A549 treated with RU486 at 1 μM for 4 hours (cell line): ENCODE data around the gene SERPINB10. TPM values are rescaled to one million over a fixed set of nuclear protein-coding genes. Genes with fewer than 3 reads are reported as not detected.

Experiments
- total RNA-seq: library from RNA; stranded (reverse); fragments of 200-300 nt; extraction: Qiagen RNA extraction; gene quantifications from 5 replicates; pipeline ENCODE4 v1.2.3, GENCODE V29; 2022; ENCODE audit warnings: low read depth

The SERPINB10 gene, protein sequence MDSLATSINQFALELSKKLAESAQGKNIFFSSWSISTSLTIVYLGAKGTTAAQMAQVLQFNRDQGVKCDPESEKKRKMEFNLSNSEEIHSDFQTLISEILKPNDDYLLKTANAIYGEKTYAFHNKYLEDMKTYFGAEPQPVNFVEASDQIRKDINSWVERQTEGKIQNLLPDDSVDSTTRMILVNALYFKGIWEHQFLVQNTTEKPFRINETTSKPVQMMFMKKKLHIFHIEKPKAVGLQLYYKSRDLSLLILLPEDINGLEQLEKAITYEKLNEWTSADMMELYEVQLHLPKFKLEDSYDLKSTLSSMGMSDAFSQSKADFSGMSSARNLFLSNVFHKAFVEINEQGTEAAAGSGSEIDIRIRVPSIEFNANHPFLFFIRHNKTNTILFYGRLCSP
- not detected in 5 replicates for total RNA-seq

DNA sequence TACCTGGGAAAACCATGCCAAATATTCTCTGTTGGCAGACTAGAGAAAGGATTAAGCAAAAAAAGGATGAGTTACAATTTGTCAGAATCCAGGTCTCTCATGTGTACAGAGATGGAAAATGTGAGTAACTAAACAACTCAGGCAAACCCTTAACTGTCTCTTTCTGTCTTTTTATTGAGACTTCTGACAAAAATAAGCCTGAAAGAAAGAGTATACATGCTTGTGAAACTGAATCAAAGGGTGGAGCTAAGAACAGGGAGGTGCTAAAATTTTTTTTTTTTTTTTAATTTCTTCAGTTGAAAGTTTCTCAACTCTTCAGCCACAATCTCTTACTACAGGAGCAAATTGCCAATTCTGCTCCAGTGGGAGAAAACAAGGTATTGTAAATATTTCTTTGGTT, at the start of gene SERPINB10:
Gene SERPINB10, plus strand, starts transcription at position 295 of the 400 bp plus-strand sequence. CDS start 7,553 bp downstream, outside the sequence.

DNA sequence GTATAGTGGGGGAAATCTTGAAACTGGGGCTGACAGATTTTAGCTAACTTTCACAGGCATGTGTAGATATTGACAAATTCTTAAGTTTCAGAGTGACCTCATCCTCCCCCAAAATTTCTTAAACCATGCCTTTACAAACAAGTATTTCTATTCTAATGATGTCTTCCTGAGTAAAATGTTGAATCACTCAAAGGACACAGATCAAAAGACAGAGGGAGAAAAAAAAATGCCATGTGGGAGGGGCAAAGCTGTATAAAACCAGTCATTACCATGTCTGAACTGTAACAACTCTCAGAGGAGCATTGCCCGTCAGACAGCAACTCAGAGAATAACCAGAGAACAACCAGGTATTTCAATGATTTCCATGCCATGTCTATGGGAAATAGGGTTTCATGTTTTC, 20.3 kb upstream of the SERPINB10 start, which contains the start of gene SERPINB2:
Gene SERPINB2, plus strand, starts transcription at position 282 of the 400 bp plus-strand sequence. CDS start 3,740 bp downstream, outside the sequence.

GRCh38 chr18:63949068-63949737, 41.4 kb downstream of the SERPINB10 start, which contains the start of gene HMSD:
Gene HMSD, plus strand, starts transcription at chr18:63949301. Its CDS starts 4,155 bp downstream, at chr18:63953456.

DNA sequence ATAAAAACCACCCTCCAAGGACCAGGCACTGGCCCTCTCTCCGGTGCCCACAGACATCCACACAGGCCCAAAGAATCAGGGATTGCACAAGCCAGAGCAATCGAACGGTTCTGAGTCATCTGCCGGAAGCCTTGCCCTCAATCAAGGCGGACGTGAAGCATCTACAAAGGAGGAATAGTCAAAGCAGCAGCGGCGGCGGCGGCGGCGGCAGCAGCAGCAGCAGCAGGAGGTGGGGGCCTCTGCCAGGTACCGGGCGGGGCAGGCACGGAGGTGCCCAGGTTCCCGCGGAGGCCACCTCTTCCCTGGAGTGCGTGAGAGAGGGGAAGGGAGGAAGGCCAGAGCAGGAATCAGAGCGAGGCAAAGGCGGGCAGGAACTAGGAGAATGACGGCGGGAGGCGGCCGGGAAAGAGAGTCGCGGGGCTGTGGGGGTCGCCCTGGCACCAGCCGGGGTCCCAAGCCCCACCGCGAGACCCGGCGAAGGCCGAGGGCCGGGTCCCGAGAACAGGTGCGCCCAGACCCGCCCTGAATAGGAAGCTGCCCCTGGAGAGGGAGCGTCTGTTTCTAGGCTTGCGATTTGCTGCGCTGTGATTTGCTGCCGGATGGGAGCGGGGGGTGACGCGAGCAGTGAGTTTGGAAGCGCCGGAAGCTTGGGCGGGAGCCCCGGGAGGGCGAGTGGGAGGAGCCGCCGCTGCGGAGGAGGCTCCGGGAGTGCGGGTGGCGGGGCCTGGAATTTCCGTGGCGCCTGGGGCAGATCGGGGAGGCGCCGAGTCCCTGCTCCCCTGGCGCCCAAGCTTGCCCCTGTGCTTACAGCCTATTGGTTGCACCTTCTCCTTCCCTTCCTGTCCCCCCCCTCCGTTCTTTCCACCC, 62.4 kb downstream of the SERPINB10 start, which contains the start of gene SERPINB8:
Gene SERPINB8, plus strand, starts transcription at position 140 of the 867 bp plus-strand sequence. CDS start 8,228 bp downstream, outside the sequence.

Other genes starting within 250 kb of the SERPINB10 start
- gene SERPINB3, start 246.1 kb upstream of the SERPINB10 start, total RNA-seq, result 0.09 to 0.21 TPM (median 0.14 TPM) in 3 of 5 replicates, not detected in the others
- 0.22 TPM in 1 of 5 replicates, not detected in the others for gene SERPINB11, start 205.0 kb upstream of the SERPINB10 start, total RNA-seq
- 1.8 to 2.7 TPM (median 2.3 TPM) in 5 replicates for gene SERPINB7, start 132.5 kb upstream of the SERPINB10 start, total RNA-seq
- gene SERPINB2, start 20.3 kb upstream of the SERPINB10 start, total RNA-seq, result 0.17 TPM in 1 of 5 replicates, not detected in the others
- gene HMSD, start 41.3 kb downstream of the SERPINB10 start, total RNA-seq, result 0.21 to 0.39 TPM in 2 of 5 replicates, not detected in the others
- 8.8 to 14.8 TPM (median 9.3 TPM) in 5 replicates for gene SERPINB8, start 62.1 kb downstream of the SERPINB10 start, total RNA-seq
- not detected in 5 replicates for gene LINC00305, start 241.1 kb downstream of the SERPINB10 start, total RNA-seq